Fibroblast of skin of right quadriceps (primary cell): ENCODE data around the gene MMP10.

Experiments used
- DNase-seq: peaks from one replicate; pipeline ENCODE4 v3.0.0-alpha.2; 2013

The MMP10 gene

DNA sequence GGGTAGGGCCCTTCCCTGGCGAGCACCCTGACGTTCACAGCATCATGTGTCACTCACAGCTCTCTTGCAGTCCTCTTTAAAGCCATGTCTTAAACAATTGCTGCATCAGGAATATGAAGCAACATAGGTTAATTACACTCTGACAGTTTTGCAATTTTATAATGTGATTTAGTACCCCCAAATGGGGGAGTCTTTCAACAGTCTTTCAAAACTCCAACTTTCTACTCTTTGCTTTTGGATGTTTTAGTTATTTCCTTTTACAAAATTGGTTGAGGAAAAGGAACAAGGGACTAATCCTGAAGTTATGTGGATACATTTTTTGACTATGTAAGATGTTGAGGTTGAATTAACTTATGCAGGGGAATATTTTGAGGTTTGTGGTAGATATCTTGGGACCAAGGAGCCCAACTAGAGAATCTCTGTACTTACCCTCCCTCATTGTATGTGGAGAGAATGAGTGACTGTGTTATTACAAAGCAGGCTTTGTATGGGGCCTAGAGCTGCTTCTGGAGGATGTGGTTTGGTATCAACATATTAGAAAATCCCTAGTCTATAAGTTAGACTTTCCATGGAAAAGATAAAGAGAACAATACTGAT, 55.4 kb downstream of the MMP10 start, which contains the start of gene MMP8:
MMP8 (minus strand) TSS at position 51 of the 597 bp plus-strand sequence. CDS start 99 bp downstream, outside the sequence.
- peak; percentile 88 for DNase-seq

DNA sequence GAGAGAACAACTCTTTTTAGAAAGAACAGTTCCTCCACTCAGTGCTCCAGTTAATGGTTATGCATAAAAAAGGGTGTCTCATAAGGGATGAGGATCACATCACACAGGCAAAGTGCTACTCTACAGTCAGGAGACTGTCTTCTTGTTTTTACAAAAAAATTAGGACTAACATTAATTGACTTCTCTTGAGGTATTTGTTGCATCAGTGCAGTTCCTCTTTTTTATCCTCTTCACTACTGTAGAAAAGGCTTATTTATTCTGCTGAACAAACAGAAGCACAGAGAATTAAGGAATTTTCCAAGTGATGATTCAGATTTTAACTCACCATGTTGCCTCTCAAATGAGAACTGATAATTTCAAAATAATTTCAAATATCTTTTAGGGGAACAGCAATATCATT, 57.6 kb downstream of the MMP10 start:
- DNase-seq = no peak
